GM23338 (cell line): ENCODE results near the gene ZNF426. TPM values are rescaled to one million over a fixed set of nuclear protein-coding genes. Genes with fewer than 3 reads are reported as not detected.

Experiments used
- ATAC-seq: fragments of 200-7000 bp; cut with Tn5 transposase; 3 replicates; pipeline ENCODE4 v1.9.1; 2020
- DNase-seq: peaks from one replicate; pipeline ENCODE4 v3.0.0-alpha.2; 2015; ENCODE audit warnings: low spot score
- H2AFZ ChIP-seq: fragments of 200-600 bp; sonication (generic); 2 replicates; pipeline ENCODE4 v1.8.0; 2016; ENCODE audit warnings: antibody characterized with exemption, mild to moderate bottlenecking, moderate library complexity
- H3F3A ChIP-seq: fragments of 200-600 bp; sonication (generic); replicated peaks from 2 replicates; pipeline ENCODE4 v1.8.0; 2017; ENCODE audit warnings: antibody characterized with exemption, mixed run types, low read depth
- H3K27ac ChIP-seq: fragments of 200-600 bp; sonication (generic); 2 replicates; pipeline ENCODE4 v1.6.1; 2016; ENCODE audit warnings: low read depth
- H3K27me3 ChIP-seq: fragments of 200-600 bp; sonication (generic); 2 replicates; pipeline ENCODE4 v1.8.0; 2016; ENCODE audit warnings: mild to moderate bottlenecking, mixed run types, moderate library complexity; ENCODE audit not compliant: insufficient read depth
- H3K36me3 ChIP-seq: fragments of 200-600 bp; sonication (generic); 2 replicates; pipeline ENCODE4 v1.8.0; 2016; ENCODE audit warnings: mild to moderate bottlenecking; ENCODE audit not compliant: insufficient read depth
- H3K4me1 ChIP-seq: fragments of 200-600 bp; sonication (generic); 2 replicates; pipeline ENCODE4 v1.8.0; 2016; ENCODE audit warnings: mild to moderate bottlenecking, moderate library complexity; ENCODE audit not compliant: insufficient read depth
- H3K4me2 ChIP-seq: fragments of 200-600 bp; sonication (generic); 2 replicates; pipeline ENCODE4 v1.7.1; 2017; ENCODE audit warnings: mixed run types
- H3K4me3 ChIP-seq: fragments of 200-600 bp; sonication (generic); 2 replicates; pipeline ENCODE4 v1.6.1; 2016; ENCODE audit warnings: mixed run types
- H3K79me2 ChIP-seq: fragments of 200-600 bp; sonication (generic); replicated peaks from 2 replicates; pipeline ENCODE4 v1.8.0; 2017; ENCODE audit warnings: mild to moderate bottlenecking; ENCODE audit not compliant: insufficient read depth
- H3K9me2 ChIP-seq: fragments of 200-600 bp; sonication (generic); 2 replicates; pipeline ENCODE4 v1.8.0; 2017; ENCODE audit not compliant: insufficient read depth
- H4K20me1 ChIP-seq: fragments of 200-600 bp; sonication (generic); replicated peaks from 2 replicates; pipeline ENCODE4 v1.8.0; 2017; ENCODE audit warnings: mild to moderate bottlenecking; ENCODE audit not compliant: insufficient read depth
- H3K27ac Mint-ChIP-seq: 2 replicates; pipeline ENCODE4 v1.8.0; 2020; ENCODE audit warnings: inconsistent platforms, mild to moderate bottlenecking, moderate library complexity, mixed read lengths
- H3K27me3 Mint-ChIP-seq: 3 replicates; pipeline ENCODE4 v1.8.0; 2022; ENCODE audit warnings: low read depth, mild to moderate bottlenecking, moderate library complexity, mixed read lengths, inconsistent platforms; ENCODE audit not compliant: insufficient read depth, poor library complexity
- H3K36me3 Mint-ChIP-seq: 3 replicates; pipeline ENCODE4 v1.8.0; 2021; ENCODE audit warnings: low read depth, mild to moderate bottlenecking, inconsistent platforms, moderate library complexity, mixed read lengths
- H3K4me1 Mint-ChIP-seq: 3 replicates; pipeline ENCODE4 v1.8.0; 2020; ENCODE audit warnings: mild to moderate bottlenecking, inconsistent platforms, mixed read lengths
- H3K4me3 Mint-ChIP-seq: 3 replicates; pipeline ENCODE4 v1.8.0; 2021; ENCODE audit warnings: moderate library complexity, mild to moderate bottlenecking, inconsistent platforms, mixed read lengths
- H3K9me3 Mint-ChIP-seq: 3 replicates; pipeline ENCODE4 v1.8.0; 2020; ENCODE audit warnings: moderate library complexity, mild to moderate bottlenecking, inconsistent platforms, mixed read lengths
- CREB1 ChIP-seq: fragments of 250-450 bp; sonication (Bioruptor Pico); IDR thresholded peaks from 2 replicates; pipeline ENCODE4 v1.5.0; 2020; ENCODE audit warnings: low read depth, mild to moderate bottlenecking, moderate library complexity
- CTCF ChIP-seq, 2 experiments: fragments of 200-600 bp in 1 of 2; sonication (generic) in 1 of 2; conservative IDR thresholded peaks; 2 replicates each; pipeline versions ENCODE4 v1.5.1 to v1.6.1; 2016 to 2017; ENCODE audit warnings: antibody characterized with exemption in 2 of 2, low read depth in 2 of 2, mild to moderate bottlenecking in 2 of 2, moderate library complexity in 1 of 2
- ETS1 ChIP-seq: IDR thresholded peaks from 2 replicates; pipeline ENCODE4 v1.6.1; 2016; ENCODE audit warnings: antibody characterized with exemption
- EZH2 ChIP-seq: fragments of 200-600 bp; sonication (generic); IDR thresholded peaks from one replicate; pipeline ENCODE4 v1.8.0; 2017; ENCODE audit warnings: antibody characterized with exemption, mild to moderate bottlenecking, low read depth; ENCODE audit not compliant: unreplicated experiment
- EZH2phosphoT487 ChIP-seq: fragments of 200-600 bp; sonication (generic); IDR thresholded peaks from one replicate; pipeline ENCODE4 v1.8.1; 2018; ENCODE audit warnings: antibody characterized with exemption; ENCODE audit not compliant: unreplicated experiment
- JUNB ChIP-seq: IDR thresholded peaks from one replicate; pipeline ENCODE4 v1.6.1; 2016; ENCODE audit warnings: antibody characterized with exemption; ENCODE audit not compliant: unreplicated experiment
- NANOG ChIP-seq: IDR thresholded peaks from 2 replicates; pipeline ENCODE4 v1.6.1; 2016; ENCODE audit warnings: antibody characterized with exemption, borderline replicate concordance
- POLR2AphosphoS5 ChIP-seq: IDR thresholded peaks from 2 replicates; pipeline ENCODE4 v1.6.1; 2016; ENCODE audit warnings: antibody characterized with exemption, low read depth
- REST ChIP-seq: IDR thresholded peaks from one replicate; pipeline ENCODE4 v1.6.1; 2018; ENCODE audit warnings: antibody characterized with exemption; ENCODE audit not compliant: unreplicated experiment
- STAT1 ChIP-seq: IDR thresholded peaks from one replicate; pipeline ENCODE4 v1.6.1; 2016; ENCODE audit warnings: antibody characterized with exemption; ENCODE audit not compliant: unreplicated experiment
- ZNF114 ChIP-seq: fragments of 250-450 bp; sonication (Bioruptor Pico); IDR thresholded peaks from 2 replicates; pipeline ENCODE4 v1.5.0; 2020; ENCODE audit warnings: mild to moderate bottlenecking, moderate library complexity
- polyA plus RNA-seq: library from polyadenylated mRNA; unstranded; fragments of >200 nt; fragmentation: Nextera tagmentation; extraction: Ambion mirVana; gene quantifications from 2 replicates; pipeline ENCODE4 v1.2.1, GENCODE V29; 2016
- total RNA-seq: library from RNA; depleted of rRNA; stranded (reverse); fragments of >200 nt; shearing (Covaris generic); gene quantifications from 2 replicates; pipeline ENCODE4 v1.2.3, GENCODE V29; 2014
- TF ChIP-seq, protein P1 (sequence below): fragments of 250-450 bp; sonication (Bioruptor Pico); IDR thresholded peaks from 2 replicates; pipeline ENCODE4 v1.5.0; 2020; ENCODE audit warnings: mild to moderate bottlenecking, moderate library complexity

ZNF426 gene
- total and polyA plus RNA-seq, 2 experiments from 2014 or later, result 11.0 to 22.7 TPM

DNA sequence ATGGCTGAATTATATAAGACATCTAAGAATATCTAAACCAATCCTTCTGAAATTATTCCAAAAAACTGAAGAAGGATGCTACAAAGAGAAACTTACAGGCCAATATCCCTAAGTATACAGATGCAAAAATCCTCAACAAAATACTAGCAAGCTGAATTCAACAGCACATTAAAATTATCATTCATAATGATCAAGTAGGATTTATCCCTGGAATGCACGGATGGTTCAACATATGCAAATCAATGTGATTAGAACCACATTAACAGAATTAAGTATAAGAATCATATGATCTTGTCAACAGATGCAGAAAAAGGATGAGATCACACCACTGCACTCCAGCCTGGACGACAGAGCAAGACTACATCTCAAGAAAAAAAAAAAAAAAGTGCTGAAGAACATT is 53.3 kb downstream of the ZNF426 start (continued):
- TF ChIP-seq EZH2phosphoT487 (no peak), ETS1 (no peak)

DNA sequence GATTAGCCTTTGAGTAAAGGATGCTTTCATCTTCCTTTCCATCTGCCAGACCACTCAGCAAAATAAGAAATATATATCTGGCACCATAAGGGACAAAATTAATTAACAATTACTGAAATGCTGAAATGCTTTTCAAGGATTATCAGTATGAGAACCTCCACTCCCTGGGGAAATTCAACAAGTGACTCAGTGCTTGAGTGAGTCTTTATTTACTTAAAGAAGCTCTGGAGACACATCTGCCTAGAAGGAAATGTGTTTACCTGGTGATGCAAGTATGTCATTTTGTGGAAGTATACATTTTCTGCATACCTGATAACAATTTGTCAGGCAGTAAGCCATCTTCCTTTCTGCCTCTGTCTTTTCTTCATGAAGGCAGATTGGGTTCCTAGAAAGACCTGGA is 63.5 kb downstream of the ZNF426 start:
- H3K79me2 ChIP-seq, result no peaks in the 10 kb centered on the region
- ATAC-seq, result no peak
- no peak overlapping the region for H3K27ac Mint-ChIP-seq
- no peak for DNase-seq
- no peak overlapping the region for H3K4me3 ChIP-seq
- H3K4me2 ChIP-seq, result no peak overlapping the region
- H3F3A ChIP-seq, result no peaks in the 10 kb centered on the region
- H4K20me1 ChIP-seq, result no peaks in the 10 kb centered on the region
- H3K4me1 ChIP-seq, result no peaks in the 10 kb centered on the region
- H3K4me3 Mint-ChIP-seq, result no peak overlapping the region
- peaks cover 2% of the 10 kb centered on the region for H3K27me3 Mint-ChIP-seq
- no peak overlapping the region for H2AFZ ChIP-seq
- H3K27me3 ChIP-seq, result no peaks in the 10 kb centered on the region
- peaks cover 96% of the 10 kb centered on the region for H3K9me3 Mint-ChIP-seq
- no peaks in the 10 kb centered on the region for H3K9me2 ChIP-seq
- peaks cover 40% of the 10 kb centered on the region for H3K36me3 Mint-ChIP-seq
- no peaks in the 10 kb centered on the region for H3K4me1 Mint-ChIP-seq
- H3K36me3 ChIP-seq, result no peaks in the 10 kb centered on the region; the same call in none of the 2 replicates
- no peak overlapping the region for H3K27ac ChIP-seq
- TF ChIP-seq CREB1 (CRISPR knock-in tag), result no peak
- no peak for TF ChIP-seq EZH2phosphoT487
- no peak for TF ChIP-seq EZH2
- TF ChIP-seq, protein P1, sequence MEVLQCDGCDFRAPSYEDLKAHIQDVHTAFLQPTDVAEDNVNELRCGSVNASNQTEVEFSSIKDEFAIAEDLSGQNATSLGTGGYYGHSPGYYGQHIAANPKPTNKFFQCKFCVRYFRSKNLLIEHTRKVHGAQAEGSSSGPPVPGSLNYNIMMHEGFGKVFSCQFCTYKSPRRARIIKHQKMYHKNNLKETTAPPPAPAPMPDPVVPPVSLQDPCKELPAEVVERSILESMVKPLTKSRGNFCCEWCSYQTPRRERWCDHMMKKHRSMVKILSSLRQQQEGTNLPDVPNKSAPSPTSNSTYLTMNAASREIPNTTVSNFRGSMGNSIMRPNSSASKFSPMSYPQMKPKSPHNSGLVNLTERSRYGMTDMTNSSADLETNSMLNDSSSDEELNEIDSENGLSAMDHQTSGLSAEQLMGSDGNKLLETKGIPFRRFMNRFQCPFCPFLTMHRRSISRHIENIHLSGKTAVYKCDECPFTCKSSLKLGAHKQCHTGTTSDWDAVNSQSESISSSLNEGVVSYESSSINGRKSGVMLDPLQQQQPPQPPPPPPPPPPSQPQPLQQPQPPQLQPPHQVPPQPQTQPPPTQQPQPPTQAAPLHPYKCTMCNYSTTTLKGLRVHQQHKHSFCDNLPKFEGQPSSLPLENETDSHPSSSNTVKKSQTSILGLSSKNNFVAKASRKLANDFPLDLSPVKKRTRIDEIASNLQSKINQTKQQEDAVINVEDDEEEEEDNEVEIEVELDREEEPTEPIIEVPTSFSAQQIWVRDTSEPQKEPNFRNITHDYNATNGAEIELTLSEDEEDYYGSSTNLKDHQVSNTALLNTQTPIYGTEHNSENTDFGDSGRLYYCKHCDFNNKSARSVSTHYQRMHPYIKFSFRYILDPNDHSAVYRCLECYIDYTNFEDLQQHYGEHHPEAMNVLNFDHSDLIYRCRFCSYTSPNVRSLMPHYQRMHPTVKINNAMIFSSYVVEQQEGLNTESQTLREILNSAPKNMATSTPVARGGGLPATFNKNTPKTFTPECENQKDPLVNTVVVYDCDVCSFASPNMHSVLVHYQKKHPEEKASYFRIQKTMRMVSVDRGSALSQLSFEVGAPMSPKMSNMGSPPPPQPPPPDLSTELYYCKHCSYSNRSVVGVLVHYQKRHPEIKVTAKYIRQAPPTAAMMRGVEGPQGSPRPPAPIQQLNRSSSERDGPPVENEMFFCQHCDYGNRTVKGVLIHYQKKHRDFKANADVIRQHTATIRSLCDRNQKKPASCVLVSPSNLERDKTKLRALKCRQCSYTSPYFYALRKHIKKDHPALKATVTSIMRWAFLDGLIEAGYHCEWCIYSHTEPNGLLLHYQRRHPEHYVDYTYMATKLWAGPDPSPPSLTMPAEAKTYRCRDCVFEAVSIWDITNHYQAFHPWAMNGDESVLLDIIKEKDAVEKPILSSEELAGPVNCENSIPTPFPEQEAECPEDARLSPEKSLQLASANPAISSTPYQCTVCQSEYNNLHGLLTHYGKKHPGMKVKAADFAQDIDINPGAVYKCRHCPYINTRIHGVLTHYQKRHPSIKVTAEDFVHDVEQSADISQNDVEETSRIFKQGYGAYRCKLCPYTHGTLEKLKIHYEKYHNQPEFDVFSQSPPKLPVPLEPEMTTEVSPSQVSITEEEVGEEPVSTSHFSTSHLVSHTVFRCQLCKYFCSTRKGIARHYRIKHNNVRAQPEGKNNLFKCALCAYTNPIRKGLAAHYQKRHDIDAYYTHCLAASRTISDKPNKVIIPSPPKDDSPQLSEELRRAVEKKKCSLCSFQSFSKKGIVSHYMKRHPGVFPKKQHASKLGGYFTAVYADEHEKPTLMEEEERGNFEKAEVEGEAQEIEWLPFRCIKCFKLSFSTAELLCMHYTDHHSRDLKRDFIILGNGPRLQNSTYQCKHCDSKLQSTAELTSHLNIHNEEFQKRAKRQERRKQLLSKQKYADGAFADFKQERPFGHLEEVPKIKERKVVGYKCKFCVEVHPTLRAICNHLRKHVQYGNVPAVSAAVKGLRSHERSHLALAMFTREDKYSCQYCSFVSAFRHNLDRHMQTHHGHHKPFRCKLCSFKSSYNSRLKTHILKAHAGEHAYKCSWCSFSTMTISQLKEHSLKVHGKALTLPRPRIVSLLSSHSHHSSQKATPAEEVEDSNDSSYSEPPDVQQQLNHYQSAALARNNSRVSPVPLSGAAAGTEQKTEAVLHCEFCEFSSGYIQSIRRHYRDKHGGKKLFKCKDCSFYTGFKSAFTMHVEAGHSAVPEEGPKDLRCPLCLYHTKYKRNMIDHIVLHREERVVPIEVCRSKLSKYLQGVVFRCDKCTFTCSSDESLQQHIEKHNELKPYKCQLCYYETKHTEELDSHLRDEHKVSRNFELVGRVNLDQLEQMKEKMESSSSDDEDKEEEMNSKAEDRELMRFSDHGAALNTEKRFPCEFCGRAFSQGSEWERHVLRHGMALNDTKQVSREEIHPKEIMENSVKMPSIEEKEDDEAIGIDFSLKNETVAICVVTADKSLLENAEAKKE (CRISPR knock-in tag), result no peak
- no peak for TF ChIP-seq ZNF114 (CRISPR knock-in tag)
- no peak for TF ChIP-seq NANOG
- no peak for TF ChIP-seq STAT1
- no peak for TF ChIP-seq CTCF (conservative IDR thresholded peaks at IDR 0.05; ENCODE audit: low read depth in 2 of 2)
- TF ChIP-seq JUNB, result no peak
- no peak for TF ChIP-seq REST
- TF ChIP-seq POLR2AphosphoS5, result no peak
- TF ChIP-seq ETS1, result no peak
